GDM1 (cell line): ENCODE results near the gene HMMR.

Experiments used
- DNase-seq: peaks from one replicate; lab custom pipeline; 2025; lab: John Stamatoyannopoulos, UW

HMMR gene

DNA sequence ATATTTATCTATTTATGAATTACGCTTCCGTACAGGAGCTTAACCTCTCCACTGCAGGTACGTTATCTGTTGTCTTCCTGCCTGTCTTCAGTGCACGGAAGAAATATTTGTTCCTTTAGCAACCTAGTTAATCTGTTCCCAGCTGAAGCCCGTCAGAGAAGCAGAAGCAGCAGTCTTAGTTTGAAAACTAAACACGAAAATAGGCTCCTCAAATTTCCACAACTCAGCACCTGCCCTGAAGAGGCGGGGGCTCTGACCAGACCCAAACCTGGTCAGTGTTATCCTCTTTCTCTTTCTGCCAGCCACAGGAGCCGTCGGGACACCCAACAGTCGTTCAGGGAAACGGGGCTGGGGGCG, 992 bp upstream of the HMMR start:
- no peak for DNase-seq

DNA sequence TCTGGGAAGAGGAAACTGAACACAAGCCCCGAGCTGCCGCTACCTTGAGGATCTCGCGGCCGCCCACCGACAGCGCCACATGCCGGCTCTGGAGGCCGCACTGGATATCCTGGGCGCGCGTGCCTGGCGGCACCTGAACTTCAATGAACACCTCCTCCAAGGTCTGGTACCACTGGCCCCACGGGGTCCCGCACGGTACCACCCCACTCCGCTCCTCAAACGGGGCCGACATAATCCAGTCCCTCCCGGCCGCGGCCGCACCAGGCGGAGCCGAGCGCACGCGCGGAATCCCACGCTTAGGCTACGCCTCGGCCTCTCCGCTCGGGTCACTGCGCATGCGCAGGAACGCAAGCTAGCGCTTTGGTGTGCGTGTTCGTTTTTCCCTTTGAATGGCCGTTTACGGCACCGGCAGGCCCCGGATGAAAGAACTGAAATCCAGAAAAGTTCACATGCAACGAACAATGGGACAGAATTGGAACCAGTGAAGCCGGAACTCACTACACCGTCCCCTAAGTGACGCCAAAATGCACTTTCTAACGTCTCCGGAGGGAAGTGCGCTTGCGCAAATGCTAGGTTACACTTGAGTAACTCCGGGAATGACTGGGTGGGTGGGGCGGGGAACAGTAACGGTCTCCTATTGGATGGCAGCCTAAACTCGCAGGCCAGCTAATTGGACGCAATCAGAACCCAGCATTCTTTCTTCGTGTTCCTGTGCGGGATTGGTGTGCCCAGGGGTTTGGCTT, 442 bp upstream of the HMMR start, which contains the start of gene NUDCD2:
Gene NUDCD2, minus strand, starts transcription at position 284 of the 743 bp plus-strand sequence. Its CDS starts 52 bp downstream, at position 232.
- peak; percentile 94 for DNase-seq

DNA sequence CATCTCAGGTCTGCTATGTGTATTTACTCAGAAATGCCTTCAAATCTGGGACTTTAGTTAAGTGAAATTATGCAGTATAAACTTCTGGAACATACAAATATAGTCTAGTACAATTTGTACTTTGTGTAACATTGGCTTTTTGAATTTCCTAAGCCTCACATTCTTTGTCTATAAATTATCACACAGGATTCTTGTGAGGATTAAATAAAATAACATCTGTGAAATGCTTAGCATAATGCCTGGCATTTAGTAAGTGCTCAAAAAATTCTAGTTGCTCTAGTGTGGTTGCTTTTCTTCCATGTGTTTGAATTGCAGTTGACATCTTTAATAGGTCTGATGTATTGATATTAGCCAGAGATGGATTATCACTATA, 2.6 kb downstream of the HMMR start:
- DNase-seq: no peak

DNA sequence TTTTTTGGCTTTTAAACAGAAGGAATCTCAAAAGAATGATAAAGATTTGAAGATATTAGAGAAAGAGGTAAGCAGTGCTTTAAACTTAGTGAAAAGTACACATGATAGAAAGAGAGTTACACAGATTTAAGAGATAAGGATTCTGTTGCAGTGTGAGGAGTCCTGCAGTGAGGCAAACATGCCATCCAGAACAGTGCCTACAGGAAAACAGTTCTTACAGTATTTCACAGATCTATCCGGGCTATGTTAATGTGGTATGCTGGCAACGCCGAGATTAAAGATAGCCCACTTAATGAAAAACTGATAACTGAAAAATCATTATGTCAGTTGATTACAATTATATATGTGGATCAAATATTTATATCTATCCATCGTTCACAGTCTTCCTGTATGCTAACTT, 7.2 kb downstream of the HMMR start:
- DNase-seq: no peak

DNA sequence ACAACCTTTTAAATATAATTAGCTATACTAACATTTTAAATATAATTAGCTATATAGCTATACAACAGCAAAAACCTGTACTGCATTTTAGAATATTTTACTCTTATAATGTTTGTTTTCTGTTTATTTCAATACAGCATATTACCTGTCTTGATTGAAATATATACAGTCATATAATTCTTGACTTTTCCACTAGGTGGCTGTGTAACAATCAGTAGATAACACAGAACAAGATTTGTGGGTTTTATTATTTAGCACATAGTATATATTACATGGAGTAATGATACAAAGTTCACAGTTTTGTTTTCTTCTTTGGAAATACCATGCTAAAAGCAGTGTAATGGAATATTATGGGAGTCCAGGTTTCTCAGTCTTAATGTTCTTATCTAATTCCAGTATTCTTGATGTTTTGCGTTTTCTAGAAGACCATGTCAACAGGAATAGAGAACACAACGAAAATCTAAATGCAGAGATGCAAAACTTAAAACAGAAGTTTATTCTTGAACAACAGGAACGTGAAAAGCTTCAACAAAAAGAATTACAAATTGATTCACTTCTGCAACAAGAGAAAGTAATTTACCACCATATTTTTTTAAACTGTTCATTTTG, 13.3 kb downstream of the HMMR start:
- no peak for DNase-seq

DNA sequence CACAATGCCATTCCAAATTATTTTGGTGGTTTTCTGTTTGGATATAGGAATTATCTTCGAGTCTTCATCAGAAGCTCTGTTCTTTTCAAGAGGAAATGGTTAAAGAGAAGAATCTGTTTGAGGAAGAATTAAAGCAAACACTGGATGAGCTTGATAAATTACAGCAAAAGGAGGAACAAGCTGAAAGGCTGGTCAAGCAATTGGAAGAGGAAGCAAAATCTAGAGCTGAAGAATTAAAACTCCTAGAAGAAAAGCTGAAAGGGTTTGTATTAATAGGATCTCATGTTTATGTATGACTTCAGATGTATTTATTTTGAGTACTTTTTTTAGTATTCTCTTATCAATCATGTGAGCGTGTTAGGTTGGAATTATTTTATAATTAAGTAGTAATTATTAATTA, 15.0 kb downstream of the HMMR start:
- no peak for DNase-seq

DNA sequence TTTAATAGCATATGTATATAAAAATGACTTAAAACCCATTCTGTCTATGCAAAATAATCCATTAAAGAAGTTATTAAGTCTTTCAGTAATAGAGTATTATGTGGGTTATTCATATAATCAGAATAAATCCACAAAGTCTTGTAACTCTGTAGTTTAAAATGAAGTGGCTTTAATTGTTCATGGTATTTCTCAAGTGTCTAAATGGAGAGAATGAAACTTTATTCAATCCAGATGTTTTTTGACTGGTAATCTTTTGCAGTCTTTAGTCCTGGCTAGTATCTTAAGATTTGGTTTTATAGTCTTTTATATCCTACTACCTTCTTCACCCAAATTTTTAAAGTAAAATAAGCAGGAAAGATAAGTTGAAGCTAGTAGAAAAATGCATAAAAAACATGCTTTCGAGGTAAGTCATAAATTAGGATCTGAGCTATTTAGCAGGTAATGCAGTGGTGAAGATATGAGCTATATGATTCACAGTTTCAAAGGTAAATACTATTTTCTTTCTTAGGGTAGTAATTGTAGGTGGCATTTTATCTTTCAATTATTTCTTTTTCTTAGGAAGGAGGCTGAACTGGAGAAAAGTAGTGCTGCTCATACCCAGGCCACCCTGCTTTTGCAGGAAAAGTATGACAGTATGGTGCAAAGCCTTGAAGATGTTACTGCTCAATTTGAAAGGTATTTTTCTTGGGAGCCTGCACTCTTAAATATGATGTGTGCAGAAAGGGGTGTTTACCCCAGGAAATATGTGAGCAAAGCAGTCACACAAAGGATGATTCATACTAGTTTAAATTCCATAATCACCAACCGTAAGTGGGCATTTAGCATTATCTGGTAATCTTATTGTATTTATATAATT, 17.9 kb downstream of the HMMR start:
- no peak for DNase-seq

DNA sequence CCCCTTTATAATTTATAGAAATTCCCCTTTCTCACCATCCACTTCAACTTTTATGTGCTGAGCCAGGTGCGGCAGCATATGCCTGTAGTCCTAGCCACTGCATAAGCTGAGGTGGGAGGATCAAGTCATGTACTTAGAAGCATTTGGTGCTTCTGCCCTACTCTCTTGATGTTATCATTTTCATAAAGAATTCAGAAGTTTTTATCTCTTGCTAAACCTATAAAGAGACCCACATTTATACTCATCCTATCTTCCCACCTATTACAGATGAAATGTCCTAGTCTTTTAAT, 18.5 kb downstream of the HMMR start:
- DNase-seq: no peak

DNA sequence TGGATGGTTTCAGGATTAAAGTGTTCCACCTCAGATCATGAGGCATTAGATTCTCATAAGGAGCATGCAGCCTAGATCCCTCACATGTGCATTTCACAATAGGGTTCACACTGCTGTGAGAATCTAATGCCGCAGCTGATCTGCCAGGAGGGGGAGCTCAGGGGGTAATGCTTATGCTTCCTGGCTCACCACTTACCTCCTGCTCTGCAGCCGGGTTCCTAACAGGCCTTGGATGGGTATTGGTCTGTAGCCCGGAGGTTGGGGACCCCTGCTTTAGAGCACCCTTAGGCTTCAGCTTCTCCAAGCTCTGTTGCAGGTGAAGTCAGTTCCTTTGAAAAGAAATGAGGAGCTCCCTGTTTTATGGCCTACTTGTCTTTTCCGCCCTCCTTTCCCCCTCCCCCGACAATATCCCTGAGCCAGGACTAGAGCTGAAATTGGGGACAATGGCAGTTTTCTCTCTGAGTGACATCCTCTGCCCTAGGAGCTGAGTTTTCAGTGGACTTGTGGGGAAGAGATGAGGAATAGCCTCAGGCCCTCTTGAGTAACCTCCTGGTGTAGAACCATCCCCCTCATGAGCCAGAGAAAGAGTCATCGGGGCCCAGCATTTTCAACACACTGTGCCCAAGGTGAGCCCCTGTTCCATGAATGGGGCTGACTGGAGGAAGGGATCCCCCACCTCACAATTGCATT, 28.8 kb downstream of the HMMR start:
- no peak for DNase-seq

DNA sequence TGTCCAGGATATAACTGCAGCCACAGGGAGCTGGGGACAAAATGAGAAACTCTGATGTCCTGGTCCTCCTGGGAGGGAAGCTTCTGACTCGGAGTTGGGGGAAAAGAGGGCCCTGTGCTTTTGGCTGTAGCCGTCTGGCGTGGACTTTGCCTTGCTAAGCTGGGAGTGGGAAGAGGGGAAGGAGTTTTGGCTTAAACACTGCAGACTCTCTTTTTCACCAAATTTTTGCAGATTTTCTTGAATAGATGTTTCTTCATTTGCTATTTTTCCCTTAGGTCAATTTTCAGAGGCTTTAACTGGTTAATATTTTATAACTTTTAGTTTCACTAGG, 29.3 kb downstream of the HMMR start:
- no peak for DNase-seq

DNA sequence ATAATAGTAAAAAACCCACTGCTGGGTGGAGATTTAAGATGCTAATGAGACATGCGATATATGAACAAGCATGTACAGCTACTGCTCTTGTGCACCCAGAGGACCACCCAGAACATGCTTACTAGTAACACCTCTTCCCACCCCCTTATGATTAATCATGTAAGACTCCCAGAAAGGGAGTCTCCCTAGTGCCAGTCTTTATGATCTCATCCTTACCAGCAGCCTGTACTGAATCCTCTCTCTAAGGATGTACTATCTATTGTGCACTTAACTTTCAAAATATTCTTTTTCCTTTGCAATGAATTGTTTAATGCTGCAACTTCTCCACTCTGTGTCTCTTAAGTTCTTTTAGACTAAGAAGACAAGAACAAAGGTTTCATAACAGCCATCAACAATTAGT, 35.9 kb downstream of the HMMR start:
- no peak for DNase-seq

DNA sequence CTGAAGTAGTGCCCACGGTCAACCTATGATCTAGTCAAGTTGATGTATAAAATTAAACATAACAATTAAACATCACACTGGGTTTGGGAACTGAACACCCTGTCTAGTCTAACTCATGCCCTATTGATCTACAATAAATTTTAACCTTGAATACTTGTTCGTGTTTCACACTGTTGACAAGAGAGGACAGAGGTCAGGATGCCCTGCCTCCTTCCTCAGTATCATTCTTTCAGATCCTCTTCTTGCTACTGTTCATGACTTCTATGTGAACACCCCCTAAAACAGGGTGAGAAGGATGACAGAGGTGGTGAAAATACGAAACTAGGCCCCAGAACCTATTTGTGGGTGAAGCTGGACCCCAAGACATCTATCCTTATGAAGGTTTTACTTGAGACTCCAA, 36.9 kb downstream of the HMMR start:
- no peak for DNase-seq

DNA sequence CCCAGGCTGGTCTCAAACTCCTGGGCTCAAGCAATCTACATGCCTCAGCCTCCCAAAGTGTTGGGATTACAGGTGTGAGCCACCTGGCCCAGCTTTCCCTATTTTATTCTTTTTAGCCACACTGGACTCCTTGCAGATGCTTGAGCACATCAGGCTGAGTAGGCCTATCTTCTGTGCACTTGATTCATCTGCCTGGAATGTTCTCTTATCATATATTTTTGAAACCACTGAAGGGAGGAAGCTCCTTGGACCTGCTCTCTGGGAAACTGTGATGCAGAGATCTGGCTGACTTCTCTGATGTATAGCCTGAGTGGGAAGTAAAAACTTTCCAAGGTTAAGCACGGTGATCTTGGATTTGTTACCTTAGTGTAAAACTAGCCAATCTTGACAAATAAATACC, 38.5 kb downstream of the HMMR start:
- DNase-seq: no peak

DNA sequence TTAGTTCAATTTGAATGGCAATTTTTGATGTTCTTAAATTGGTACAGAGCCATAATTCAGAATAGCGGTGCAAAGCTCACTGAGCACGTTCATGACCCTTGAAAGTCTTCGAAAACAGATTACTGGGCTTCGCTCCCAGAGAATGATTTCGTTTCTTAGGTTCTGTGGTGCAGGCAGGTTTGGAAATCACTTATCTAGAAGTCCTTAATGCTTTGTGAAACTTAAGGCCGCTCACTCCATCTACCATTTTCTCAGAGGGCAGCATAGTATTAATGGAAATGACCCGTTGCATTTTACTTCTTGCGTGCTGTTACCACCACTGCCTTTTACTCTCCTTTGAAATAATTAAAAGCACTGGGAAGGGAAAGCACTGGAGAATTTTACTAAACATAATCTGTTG, 42.1 kb downstream of the HMMR start:
- DNase-seq: no peak

DNA sequence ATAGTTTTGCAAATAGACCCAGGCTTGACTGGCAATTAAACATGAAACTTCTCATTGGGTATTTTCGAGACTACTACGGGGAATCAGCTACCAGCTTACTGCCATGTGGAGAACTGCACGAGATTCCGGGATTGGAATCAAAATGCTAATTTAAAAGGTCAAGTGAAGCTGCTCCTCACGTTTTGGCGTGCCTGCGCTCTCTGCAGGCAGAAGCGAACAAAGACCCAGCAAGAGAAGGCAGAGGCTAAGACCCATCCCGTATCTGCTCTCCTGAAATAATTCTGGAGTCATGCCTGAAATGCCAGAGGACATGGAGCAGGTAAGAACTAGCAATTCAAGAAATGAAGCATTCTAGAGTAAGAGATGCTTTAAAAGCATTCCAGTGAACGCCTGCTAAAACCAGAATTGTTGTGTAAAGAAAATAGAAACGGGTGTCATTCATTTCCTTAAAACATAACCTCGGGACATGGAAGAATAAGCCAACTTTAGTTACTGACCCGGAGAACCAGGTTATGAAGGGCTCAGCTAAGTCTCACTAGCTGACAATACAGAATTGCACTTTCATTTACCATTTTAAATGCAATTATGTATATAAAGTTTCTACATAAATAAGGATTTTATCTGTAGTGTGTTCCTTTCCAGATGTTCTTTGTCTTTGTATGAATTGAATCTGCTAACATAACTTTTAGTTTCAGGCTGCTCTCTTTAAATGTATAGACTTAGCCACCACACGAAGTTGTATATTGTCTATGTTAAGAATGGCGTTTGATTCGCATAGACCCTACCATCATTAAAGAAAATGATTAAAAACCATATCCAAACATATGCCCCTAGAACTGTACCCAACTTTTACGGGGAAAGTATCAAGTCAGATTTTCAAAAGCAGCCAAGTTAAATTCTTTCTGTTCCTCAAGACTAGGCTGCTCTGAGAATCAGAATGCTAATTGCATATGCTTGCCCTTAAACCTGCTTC, 43.0 kb downstream of the HMMR start:
- peak; percentile 74 for DNase-seq

DNA sequence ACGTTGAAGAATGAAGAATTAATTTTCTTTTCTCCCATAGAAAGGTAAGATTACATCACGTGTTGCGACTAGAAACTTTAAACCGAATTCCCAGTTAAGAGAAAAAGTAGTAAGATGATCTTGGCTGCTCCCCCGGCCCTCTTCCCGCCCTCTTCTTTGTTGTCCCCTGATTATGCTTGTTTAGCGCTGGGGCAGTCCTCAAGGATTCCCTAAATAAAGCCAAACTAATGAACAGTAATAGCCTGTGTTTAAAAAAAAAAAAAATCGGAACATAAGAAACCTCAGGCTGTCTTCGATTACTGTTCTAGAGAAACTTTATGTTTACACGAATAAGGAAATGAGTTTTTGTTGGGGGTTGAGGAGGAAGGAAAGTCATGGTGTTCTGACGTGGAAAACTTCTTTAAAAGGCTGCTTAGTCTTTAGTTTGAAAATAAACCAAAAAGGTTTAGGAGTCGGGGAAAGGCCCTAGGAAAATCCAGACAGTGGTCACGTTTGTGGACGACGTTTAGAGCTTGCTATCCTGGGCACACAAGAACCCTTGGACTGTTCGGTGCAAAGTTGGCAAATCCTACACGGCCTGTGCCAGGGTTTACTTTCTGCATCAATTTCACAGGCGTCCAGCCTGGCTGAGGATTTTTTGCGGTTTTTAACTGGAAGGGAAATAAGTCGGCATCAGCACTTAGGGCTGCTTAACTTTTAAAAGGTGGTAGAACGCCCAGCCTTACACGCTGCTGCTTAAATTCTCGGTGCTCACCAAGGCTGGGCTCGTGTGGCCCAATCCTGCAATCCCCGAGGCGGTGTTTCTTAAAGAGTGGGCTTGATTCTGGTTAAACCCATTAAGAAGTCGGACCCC, 43.9 kb downstream of the HMMR start:
- DNase-seq: peak; percentile 4

DNA sequence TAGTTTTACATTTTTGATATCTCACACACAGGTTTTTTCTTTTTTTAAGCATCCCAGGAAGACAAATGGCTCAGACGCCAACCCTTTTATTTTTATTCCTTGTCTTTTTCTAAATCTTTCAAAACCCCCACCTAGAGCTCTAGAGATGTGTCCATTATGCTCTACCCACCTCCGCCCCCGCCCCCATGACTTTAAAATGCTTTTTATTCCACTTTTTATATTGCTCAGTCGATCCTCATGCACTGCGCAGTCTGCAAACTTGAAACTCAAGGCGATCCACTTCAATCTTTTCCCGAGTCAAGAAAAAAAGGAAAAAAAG, 44.6 kb downstream of the HMMR start:
- DNase-seq: no peak

DNA sequence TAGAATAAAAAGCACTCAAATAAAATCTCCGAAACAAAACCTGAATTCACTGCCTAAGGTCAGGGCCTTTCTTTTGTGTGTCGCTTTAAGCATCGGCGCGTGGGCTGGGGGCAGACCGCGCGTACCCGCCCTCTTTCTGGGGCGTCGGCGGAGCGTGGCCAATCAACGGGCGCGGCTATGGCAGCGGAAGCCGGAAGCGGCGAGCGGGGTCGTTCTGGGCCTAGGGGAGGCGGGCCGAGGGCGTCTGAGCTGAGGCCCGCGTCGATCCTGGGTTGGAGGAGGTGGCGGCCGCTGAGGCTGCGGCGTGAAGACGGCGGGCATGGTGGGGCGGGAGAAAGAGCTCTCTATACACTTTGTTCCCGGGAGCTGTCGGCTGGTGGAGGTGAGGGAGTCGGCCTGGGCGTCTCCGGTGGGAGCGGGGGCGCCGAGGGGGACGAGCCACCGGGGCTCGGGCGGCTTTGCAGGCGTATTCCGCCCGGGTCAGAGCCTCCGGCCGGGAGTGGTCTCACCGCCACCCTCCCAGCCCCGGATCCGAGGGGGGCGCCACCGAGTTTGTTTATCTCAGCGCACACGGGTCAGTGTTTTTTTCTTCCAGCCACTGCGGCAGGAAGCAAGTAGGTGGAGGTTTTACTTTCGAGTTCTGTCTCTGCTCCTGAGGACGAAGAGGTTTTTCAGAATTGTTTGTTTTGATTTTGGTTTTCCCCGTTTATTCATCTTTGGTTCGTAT, 45.1 kb downstream of the HMMR start, which contains the start of gene MAT2B:
Gene MAT2B, plus strand, starts transcription at position 252 of the 727 bp plus-strand sequence. Its CDS starts 68 bp downstream, at position 320.
- peak; percentile 95 for DNase-seq

DNA sequence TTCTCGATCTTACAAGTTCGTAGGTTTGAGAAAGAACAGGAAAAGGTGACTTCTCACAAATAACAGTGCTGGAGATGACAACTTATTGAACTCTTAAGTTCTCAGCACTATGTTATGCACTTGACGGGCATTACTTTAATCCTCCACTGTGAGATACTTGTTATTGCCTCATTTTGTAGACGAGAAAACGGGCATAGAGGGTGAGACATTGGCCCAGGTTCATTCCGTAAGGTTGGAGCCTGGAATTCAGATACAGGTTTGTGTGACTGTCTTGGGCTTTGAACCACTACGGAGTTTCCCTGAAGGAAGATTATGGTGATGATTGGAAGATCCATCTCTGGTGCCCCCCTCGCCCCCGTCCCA, 45.6 kb downstream of the HMMR start:
- no peak for DNase-seq

DNA sequence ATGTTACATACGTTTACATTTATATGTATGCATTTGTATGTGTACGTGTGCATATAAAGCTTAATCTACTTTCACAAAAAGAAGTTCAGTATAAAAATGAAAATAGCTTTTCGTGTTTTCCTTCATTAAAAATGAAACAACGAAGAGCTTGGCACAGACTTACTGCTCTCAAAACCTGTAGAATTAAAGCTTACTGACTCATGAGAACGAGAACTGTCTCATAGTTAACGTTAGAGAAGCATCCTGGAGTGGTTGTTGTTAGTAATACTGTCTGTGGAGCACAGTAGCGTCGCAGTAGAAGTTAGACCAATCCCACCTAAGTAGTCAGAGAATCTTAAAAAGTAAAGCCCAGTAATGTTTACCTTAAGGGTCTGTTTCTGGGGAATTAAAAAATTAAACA, 46.3 kb downstream of the HMMR start:
- DNase-seq: no peak
